ENCODE results near the gene CCDC192.

Gene CCDC192

DNA sequence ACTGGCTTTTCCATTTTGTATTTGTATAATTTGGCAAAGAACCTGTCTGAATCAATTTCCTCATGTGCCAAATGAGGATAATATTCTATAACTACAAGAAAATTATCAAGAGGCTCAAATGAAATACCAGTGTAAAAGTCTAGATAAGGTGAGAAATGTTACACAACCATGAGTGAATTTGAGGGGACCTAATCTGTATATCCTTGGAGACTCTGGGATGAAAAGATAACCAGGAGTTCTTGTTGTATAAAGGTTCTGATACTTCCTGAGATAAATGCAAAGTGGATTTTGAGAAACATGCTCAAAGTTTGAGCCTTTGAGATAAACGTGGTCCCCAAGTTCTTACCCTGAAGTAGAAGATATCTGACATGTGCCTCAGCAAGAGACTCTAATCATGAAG, 260.0 kb downstream of the CCDC192 start:
- DNase-seq: no peak

DNA sequence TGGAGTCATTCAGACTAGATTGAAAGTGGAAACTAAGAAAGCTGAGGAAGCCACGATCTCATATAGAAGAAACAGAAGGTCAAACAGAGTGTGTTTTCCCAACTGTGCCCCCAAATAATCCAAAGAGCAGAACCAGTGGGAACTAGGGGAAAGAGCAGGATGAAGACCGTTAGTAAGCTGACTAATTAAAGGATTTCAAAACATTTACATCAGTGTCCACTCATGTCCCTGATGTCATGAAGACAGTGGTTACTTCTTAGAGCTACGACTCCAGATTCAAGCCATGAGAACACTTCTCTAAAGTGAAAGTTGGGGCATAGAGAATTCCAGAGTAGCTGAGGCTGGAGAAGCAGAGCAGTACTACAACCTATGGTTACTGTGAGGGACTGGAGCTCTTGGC, 260.7 kb downstream of the CCDC192 start:
- no peak for DNase-seq

DNA sequence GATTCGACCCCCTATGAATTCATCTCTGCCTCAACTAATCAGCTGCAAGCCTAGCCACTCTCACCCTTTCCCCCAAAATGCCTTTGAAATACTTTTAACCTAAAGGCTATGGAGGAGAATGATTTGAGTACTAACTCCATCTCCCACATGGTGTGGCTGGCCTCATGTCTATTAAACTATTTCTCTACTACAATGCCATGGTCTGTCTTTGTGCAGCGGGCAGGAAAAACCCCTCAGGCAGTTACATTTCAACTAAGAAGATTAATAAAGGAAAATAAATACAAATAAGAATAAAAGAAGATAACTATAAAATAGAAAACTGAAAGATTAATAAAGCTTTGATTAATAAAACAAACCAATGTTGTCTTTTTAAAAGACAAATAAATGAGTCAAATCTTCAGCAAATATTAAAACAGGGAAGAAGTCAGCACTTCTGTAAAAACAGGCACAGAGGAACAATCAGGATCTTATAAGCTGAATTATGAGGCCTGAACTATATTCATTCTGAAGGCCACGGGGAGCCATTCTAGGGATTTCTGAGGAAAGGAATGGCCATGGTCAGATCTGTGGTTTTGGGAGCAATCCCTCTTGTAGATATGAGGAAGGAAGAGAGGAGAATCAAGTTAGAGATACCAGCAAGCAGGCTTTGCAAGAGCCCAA, 264.3 kb downstream of the CCDC192 start:
- no peak for DNase-seq

DNA sequence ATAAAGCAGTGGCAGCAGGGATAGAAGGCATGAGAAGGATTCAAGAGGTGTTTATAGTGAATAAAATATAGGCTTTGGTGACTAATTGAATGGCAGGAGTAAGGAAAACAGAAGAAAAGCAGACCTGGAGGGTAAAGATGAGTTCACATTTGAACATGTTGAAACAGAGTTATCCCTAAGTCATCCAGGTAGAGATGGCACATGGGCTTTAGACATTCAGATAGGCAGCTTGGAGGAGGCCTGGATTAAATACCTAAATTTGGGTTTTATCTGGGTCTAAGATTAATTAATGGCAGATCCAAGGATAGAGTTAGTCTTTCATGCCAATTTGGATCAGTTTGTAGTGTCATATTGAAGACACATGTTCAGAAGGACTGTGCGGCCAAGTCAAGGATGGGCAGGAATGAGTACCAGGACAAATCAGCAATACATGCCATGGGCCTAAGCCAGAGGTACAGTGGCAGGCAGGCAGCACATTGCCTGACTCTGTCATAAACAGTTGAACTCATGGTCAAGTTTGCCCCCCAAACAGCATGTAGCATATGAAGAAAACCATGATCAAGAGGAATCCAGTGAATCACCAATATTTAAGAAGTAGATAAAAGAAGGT, 264.9 kb downstream of the CCDC192 start:
- DNase-seq: no peak

DNA sequence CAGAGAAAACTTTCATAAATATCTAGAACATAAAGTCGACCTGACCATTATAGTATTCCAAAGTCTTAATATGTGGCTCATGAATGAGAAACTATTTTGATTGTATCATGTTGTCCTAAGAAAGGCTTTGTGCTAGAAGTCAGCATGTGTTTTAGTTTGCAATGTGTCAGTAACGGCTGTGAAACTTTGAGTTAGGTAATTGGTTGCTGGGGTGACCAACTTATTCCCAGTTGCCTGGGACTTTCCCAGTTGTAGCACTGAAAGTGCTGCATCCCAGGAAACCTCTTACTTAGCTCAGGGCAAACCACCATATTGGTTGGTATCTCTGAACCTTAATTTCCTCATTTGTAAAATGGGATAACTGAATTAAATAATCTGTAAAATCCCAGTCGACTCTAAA, 265.8 kb downstream of the CCDC192 start:
- DNase-seq: no peak

DNA sequence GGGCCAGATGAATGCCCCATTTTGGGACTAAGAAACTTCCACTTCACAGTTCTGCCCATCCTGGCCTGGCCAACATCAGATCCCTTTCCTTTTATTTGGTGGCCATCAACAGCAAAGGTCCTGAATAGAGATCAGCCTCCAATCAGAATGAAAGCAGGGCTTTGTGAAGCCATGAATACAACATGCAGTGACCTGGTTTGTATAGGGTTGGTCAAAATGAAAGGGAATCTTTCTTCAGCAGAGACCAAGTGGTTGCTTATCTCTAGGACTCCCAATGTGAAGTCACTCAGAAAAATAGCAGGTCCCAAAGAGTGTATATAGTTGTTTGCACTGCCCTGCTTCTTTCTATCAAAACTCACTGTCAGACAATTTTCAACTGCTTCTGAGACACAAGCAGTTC, 266.5 kb downstream of the CCDC192 start:
- DNase-seq: no peak

DNA sequence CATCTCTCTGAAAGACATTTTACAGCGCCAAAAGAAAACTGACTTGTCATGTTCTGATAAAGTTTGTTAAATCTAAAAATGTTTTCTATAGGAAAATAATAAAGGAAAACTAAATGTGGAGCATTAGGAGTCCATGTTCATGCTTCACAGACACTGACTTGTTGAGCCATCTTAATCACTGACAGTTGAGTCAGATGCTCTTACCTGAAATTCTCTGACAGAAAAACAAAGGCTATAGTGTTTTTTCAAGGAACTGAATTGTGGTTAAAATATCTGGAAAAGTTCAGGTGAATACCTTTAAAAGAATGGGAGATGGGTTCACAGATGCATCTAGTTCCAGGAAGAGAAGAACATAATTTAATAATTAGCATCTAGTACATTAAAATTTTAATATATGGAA, 266.9 kb downstream of the CCDC192 start:
- DNase-seq: no peak

DNA sequence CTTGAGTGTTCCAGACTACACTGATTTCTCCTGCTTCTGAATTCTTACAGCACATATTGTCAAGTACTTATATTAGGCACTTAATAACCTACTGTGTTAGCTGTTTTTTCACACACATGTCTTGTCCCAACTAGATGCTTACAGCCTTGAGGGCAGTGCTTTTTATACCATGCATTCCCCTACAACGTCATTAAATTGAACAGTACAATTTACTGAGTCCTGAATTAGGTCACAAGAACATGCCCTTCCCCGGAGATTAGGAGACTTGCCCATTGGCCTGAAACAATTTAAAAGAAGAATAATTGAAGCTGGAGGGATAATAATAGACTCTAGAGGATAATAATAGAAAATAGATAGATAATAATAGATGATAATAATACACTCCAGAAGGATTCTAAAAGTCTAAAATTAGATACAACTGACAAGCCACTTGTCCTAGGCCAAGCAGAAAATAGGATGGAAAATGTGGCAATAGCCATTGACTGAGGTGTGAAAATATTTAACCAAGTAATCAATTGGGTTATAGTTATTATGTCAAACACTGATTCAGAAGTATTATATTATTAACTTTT, 267.7 kb downstream of the CCDC192 start:
- no peak for DNase-seq

DNA sequence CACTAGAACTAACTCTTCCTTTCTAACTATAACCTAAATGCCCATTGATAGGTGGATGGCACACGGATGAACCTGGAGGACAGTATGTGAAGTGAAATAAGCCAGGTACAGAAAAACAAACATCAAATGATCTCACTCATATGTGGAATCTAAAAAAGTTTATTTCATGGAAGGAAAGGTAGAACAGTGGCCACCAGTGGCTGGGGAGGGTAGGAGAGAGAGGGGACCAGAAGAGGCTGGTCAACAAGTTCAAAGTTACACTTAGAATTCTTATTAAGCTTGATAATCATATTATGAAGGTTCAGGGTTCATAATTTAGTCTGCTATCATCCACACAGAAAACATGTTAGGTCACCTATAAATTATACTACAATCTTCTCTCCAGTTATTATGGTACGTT, 272.8 kb downstream of the CCDC192 start:
- no peak for DNase-seq

DNA sequence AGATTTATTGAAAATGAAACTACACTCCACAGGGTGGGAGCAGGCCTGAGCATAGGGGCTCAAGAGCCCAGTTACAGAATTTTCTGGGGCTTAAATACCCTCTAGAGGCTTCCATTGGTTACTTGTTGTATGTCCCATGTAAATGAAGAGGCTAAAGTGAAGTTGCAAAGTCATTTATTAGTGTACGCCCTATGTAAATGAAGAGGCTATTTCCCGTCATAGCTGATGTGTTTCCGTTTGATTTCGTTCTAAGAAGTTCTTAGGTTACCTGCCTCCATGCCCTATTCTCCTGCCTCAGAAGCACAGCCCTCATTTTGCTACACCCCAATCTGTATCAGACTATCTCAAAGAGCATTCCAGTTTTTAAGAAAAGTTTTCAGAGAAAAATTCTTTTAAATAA, 273.3 kb downstream of the CCDC192 start:
- no peak for DNase-seq

DNA sequence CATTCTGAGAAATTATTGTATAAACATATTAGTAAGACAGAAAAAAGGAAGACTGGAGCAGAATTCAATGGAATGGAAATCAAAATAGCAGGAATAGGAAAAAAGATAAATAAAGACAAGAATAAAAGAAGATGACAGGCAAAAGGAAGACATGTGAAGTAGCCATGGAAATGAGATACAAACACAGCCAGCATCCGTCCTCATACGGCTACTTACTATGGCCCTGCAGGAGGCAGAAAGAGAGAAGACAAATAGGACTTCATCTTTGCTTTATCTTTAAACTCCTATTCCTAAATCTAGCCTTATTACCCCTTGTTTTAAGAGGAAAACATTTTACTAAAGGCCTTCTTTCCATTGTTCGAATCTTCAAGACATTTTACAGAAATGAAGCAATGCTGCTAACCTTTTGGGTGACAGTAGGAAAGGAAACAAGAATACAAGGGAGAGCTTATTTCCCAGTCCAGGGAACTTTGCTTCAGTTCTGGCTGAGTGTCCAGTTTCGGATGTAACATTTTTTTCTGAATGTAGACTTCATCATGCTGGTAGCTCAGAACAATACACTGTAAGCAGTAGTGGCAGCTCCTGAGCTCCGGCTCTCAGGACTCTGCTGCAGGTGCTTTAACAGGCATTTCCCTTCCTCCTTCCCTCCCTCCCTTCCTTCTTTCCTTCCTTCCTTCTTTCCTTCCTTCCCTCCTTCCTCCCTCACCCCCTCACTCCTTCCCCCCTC, 274.0 kb downstream of the CCDC192 start:
- DNase-seq: no peak

DNA sequence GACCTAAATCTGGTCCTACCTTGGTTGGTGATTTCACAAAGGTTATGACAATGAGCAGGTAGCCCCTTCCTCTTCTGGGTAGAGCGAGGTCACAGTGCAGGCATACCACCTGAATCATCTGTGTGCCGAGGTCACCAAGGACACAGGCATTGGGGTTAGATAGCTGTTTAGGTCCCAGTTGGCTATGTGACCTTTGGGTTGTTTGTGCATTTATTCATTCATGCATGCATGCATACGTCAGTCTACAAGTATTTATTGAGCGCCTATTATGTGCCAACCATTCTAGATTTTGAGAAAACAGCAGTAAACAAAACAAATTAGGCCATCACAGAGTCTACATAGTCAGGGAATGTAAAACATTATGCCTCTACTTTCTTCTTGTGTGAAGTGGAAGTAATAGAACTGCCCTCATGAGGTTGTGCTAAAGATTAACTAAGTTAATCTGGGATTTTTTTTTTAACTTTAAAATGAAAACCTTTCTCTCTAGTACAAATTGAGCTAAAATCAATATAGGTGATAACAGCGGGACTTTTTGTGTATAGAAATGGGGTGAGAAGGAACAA, 275.6 kb downstream of the CCDC192 start:
- DNase-seq: no peak

DNA sequence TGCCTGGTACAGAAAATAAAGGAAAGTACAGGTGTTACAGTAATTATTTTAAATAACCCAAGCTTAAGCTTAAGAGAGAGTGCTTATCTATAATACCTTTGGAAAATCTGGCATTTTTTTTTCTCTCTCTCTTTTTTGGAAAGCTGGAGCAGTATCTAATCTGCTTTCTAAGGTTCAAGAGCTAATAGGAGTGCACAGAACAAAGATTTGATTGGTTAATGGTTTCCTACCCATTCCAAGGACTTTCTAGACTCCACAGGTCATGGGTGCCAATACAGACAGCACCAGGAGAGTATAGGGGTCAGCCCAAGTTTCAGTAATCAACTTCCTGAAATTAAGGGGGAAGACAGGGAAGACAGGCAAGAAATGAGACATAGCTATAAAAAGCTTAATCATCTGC, 276.3 kb downstream of the CCDC192 start:
- DNase-seq: no peak

DNA sequence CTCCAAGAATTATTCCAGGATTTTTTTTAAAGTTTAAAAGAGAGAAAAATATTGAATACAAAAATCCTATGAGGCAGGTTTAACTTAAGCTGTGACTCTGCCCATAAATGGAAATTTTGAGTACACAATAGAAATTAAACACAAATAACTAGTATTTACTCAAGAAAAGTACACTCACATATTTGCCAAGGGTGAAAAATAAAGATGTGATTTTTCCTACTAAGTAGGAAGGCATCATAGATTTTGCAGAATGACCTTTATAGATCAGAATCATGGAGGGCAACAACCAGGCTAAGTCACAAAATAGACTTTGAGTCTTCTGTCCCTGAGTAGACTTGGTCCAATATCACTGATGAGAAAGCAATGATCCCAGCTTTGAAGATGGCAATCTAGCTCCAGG, 277.7 kb downstream of the CCDC192 start:
- DNase-seq: no peak

DNA sequence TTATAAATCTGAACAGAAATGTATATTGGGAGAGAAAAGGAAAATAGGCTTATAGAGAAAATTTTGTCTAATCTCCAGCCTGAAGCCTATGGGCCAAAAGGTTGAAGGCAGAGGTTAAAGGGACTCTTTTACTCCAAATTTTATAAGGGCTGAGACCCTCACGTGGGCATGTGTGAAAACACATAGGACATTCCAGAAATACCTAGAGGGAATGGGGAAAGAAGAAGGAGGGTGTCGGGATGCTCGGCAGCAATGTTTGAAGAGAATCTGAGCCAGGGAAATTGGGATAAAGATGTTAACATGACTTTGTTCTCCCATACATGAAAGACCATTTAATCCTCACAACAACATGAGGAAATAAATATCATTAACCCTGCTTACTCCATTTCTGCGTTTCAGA, 278.3 kb downstream of the CCDC192 start:
- no peak for DNase-seq

DNA sequence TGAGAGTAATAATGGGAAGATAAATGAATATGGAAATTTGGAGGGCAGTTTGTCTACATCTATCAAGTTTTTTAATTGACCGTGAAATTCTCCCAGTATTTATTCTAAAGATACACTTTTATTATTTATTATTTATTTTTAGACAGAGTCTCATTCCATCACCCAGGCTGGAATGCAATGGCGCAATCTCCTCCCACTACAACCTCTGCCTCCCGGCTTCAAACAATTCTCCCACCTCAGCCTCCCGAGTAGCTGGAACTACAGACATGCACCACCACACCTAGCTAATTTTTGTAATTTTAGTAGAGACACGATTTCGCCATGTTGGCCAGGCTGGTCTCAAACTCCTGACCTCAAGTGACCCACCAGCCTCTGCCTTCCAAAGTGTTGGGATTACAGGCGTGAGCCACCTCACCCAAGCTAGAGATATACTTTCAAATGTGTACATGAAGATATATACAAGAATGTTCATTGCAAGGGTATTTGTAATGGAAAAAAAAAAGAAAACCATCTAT, 282.7 kb downstream of the CCDC192 start:
- DNase-seq: no peak

DNA sequence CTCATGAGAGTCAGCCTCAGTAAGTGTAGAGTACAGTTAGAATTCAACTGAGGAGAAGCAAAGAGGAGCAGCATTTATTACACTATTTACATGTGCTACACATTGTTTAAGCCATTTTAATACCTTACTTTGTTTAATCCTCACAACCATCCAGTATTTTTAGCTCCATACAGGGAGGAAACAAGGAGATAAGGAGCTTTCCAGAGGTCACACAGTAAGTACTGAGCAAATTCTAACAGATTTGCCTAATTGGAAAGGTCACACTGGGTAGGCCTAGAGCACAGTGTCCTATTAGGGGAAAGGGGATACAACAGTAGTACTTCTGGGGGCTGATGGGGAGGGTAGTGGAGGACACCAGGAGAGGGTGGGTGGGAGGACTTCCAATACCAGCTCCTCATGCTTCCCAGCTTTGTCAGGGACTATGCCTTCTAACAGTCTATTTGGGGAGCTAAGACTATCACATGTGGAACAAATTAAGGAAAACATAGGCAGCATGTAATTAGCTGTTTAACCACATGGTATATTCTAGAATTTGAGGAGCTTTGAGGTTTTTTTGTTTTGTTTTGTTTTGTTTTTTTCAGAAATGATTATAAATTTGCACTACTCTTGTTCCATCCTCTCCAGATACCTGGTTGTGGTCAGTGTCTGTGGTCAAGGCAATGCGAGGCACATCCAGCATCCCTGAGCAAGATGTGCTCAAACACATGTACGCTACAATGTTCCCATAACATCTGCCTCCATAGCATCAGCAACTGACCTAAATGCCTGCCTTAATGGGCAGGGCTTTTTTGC, 284.4 kb downstream of the CCDC192 start:
- no peak for DNase-seq

DNA sequence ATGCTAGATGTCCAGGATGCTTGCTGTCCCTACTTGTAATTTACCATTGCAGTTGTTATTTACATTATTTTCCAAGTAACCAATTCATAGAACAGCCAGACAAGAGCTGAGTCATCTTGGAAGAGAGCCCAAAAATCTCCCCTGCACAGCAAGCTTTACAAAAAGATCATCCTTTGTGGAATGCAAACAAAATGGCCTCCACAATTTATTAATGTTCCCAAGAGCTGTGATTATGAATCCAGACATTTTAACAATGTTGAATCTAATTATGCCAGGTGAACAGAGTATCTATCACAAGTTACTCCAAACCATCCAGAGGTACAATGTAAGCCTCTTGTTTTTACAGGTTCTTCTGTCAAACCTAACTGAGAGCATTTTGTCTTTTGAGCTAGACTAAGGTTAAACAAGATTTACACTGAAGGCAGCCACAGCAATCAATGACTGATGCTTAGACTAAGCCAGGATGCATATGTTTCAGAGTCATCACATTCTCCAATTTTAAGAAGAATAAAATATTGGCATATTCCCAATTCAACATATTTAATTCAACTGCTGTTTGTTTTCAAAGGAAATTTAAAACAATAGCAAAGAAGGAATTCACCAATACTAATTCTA, 285.1 kb downstream of the CCDC192 start:
- DNase-seq: no peak

All from NCI-H526 treated with DMSO at 0.1 percent for 48 hours (cell line).